ENCODE measurements around the gene WHRN. TPM values are rescaled to one million over a fixed set of nuclear protein-coding genes. Genes with fewer than 3 reads are reported as not detected.

WHRN gene
- total RNA-seq, 4 donors from 2014 or later, result 8.1 to 12.6 (median 10.7) TPM

DNA sequence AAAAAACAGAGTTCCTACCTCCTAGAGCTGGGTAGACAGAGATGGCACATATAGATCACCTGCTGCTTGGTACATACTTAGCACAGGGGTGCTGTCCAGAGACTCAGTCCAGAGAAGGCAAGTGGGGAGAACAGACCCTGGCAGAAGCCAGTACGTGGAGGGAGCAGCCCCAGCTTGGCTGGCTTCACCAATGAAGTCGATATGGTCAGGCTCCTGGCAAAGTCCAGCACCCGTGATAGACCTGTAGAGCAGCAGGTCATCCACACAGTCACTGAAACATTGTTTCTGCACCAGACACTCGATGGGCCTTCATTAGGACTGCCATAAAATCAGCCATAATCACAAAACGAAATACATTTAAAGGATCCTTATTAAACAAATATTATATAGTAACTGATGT lies 45.8 kb downstream of the WHRN start:
- no peak for DNase-seq (ENCODE audit: extremely low spot score)
- H3K4me1 ChIP-seq, result no peaks in the 10 kb centered on the region
- WGBS, result 98% methylated on average over 4 of the region's 5 CpGs
- peaks cover 0 to 19% (median 6%) of the 10 kb centered on the region in 4 donors for H3K36me3 ChIP-seq
- no peaks in the 10 kb centered on the region for H3K27me3 ChIP-seq
- no peak overlapping the region for H3K27ac ChIP-seq (replicated peaks in 1 of 4)
- H3K9me3 ChIP-seq, result no peaks in the 10 kb centered on the region
- no peak overlapping the region for H3K4me3 ChIP-seq
- no peak for TF ChIP-seq POLR2AphosphoS5 (IDR thresholded peaks at IDR 0.05)
- no peak for TF ChIP-seq EP300 (IDR thresholded peaks at IDR 0.05)
- TF ChIP-seq, protein P1, sequence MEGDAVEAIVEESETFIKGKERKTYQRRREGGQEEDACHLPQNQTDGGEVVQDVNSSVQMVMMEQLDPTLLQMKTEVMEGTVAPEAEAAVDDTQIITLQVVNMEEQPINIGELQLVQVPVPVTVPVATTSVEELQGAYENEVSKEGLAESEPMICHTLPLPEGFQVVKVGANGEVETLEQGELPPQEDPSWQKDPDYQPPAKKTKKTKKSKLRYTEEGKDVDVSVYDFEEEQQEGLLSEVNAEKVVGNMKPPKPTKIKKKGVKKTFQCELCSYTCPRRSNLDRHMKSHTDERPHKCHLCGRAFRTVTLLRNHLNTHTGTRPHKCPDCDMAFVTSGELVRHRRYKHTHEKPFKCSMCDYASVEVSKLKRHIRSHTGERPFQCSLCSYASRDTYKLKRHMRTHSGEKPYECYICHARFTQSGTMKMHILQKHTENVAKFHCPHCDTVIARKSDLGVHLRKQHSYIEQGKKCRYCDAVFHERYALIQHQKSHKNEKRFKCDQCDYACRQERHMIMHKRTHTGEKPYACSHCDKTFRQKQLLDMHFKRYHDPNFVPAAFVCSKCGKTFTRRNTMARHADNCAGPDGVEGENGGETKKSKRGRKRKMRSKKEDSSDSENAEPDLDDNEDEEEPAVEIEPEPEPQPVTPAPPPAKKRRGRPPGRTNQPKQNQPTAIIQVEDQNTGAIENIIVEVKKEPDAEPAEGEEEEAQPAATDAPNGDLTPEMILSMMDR (IDR thresholded peaks at IDR 0.05), result no peak
- no peak for TF ChIP-seq POLR2A (IDR thresholded peaks at IDR 0.05; ENCODE audit: low read depth)
- intact Hi-C loops (cut with DNase I), result no loop called here

DNA sequence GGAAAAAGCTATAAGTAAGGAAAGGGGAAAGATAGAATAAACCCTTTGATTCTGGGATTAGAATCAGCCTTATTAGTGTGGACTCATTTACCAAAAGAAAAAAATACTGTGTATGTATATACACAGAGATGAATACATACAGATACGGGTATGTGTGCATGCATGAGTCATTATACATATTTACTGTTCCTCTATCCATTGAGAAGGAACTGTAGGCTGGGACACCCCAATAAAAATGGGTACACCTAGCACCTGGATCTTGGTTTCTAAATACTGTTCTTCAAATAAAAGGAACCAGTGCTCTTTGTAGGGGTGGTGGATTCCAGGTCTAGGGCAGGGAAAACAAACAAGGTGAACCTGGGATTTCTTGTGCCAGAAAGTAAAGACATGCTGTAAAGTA lies 48.3 kb downstream of the WHRN start:
- WGBS, result 80% methylated on average over 1 of the region's 1 CpG
- Histone ChIP-seq H3K4me1 (peaks cover 0 to 9% (median 0%) of the 10 kb centered on the region in 4 donors), H3K27ac (replicated peaks in 1 of 4) (no peak overlapping the region), H3K9me3 (no peaks in the 10 kb centered on the region), H3K4me3 (no peak overlapping the region), H3K27me3 (no peaks in the 10 kb centered on the region), H3K36me3 (peaks cover 0 to 6% (median 2%) of the 10 kb centered on the region in 4 donors)
- DNase-seq (ENCODE audit: extremely low spot score), result no peak
- intact Hi-C loops (cut with DNase I), result no loop called here
- TF ChIP-seq, protein P1 (IDR thresholded peaks at IDR 0.05), result no peak
- TF ChIP-seq EP300 (IDR thresholded peaks at IDR 0.05) (no peak), POLR2AphosphoS5 (IDR thresholded peaks at IDR 0.05) (no peak), POLR2A (IDR thresholded peaks at IDR 0.05; ENCODE audit: low read depth) (no peak)

DNA sequence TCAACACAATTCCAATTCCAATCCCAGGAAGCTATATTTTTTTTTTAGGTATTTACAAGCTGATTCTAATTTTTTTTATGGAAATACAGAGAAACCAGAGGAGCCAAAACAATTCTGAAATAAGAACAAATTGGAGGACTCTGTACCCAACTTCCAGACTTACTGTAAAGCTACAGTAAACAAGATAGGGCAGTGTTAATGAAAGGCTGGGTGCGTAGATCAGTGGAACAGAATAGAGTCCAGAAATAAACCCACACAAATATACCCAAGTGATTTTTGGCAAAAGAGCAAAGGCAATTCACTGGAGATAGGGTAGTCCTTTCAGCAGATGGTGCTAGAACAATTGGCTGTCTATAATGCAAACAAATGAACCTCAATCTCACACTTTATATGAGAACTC lies 50.6 kb downstream of the WHRN start:
- intact Hi-C loops (cut with DNase I), result no loop called here
- Histone ChIP-seq H3K4me1 (peaks cover 0 to 10% (median 0%) of the 10 kb centered on the region in 4 donors), H3K9me3 (no peaks in the 10 kb centered on the region), H3K27me3 (no peaks in the 10 kb centered on the region), H3K4me3 (no peak overlapping the region), H3K27ac (replicated peaks in 1 of 4) (no peak overlapping the region), H3K36me3 (peaks cover 0 to 3% (median 0%) of the 10 kb centered on the region in 4 donors)
- TF ChIP-seq POLR2AphosphoS5 (IDR thresholded peaks at IDR 0.05), result no peak
- no peak for TF ChIP-seq EP300 (IDR thresholded peaks at IDR 0.05)
- TF ChIP-seq POLR2A (IDR thresholded peaks at IDR 0.05; ENCODE audit: low read depth), result no peak
- TF ChIP-seq, protein P1 (IDR thresholded peaks at IDR 0.05), result no peak
- no peak for DNase-seq (ENCODE audit: extremely low spot score)
- WGBS, result 4% methylated on average over 1 of the region's 1 CpG

DNA sequence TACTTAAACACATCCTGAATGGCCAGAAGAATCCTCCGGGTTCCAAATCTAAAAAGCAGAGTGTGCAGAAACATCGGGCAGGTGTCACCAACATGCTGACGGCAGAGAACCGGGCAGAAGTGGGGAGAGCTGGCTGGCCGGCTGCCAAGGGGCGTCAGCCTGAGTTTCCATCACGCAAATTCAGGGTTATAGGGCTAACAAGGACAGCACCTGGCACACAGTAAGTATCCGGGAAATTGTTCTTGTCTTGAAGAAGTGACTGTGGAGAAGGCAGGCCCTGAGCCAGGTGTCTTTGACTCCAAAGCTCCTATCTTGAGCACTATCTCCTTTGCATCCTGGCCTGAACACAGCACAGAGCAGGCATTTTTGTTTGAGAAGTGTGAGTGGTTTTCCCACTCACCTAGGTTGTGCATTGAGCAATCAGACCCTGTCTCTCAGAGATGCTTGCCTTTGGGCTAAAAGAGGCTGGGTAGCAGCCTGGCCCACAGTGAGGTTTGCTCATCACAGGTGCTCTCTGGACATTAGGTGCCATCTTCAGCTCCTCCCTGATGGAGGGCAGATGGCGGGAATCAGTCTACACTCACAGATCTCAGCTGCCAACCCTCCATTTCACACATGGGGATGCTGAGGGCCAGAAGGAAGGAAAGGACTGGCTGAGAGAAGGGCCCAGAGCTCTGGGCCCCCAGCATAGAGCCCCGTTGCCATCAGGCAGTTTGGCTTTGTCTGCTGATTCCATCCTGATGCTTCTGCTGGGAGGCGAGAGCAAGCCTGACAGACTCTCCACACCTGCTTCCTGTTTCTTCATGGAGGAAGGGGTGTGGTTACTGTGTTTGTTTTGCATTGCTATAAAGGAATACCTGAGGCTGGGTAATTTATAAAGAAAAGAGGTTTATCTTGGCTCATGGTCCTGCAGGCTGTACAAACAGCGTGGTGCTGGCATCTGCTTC lies 52.8 kb downstream of the WHRN start:
- H3K4me1 ChIP-seq, result peaks cover 0 to 10% (median 0%) of the 10 kb centered on the region in 4 donors
- H3K27ac ChIP-seq (replicated peaks in 1 of 4), result no peak overlapping the region
- WGBS, result 41% methylated on average over 10 of the region's 12 CpGs
- no peak overlapping the region for H3K4me3 ChIP-seq
- intact Hi-C loops (cut with DNase I), result no loop called here
- TF ChIP-seq POLR2AphosphoS5 (IDR thresholded peaks at IDR 0.05), result no peak
- TF ChIP-seq, protein P1 (IDR thresholded peaks at IDR 0.05), result no peak
- no peak for TF ChIP-seq EP300 (IDR thresholded peaks at IDR 0.05)
- TF ChIP-seq POLR2A (IDR thresholded peaks at IDR 0.05; ENCODE audit: low read depth), result no peak
- no peaks in the 10 kb centered on the region for H3K36me3 ChIP-seq
- no peak for DNase-seq (ENCODE audit: extremely low spot score)
- H3K9me3 ChIP-seq, result no peaks in the 10 kb centered on the region
- H3K27me3 ChIP-seq, result no peaks in the 10 kb centered on the region
